CD4-positive, CD25-positive, alpha-beta regulatory T cell (primary cell): Measurements from ENCODE around the gene OLR1. TPM values are rescaled to one million over a fixed set of nuclear protein-coding genes. Genes with fewer than 3 reads are reported as not detected.

Experiments
- ATAC-seq, 2 donors: fragments of 150-1000 bp; cut with Tn5 transposase; one replicate each; pipeline ENCODE4 v1.10.0; 2021; ENCODE audit warnings: low read depth in 2 of 2, moderate number of reproducible peaks in 2 of 2, moderate library complexity in 1 of 2
- DNase-seq, 3 donors: peaks; one replicate each; pipeline versions ENCODE4 v3.0.0 to v3.0.0-alpha.2; 2012 to 2022; ENCODE audit warnings: mixed read lengths in 1 of 3
- H3K27ac ChIP-seq: one replicate; pipeline ENCODE4 v1.7.0; 2013; ENCODE audit warnings: mild to moderate bottlenecking, low read length; ENCODE audit not compliant: insufficient read depth, poor library complexity, severe bottlenecking
- H3K27me3 ChIP-seq: one replicate; pipeline ENCODE4 v1.7.0; 2013; ENCODE audit warnings: low read length; ENCODE audit not compliant: control insufficient read depth, insufficient read depth
- H3K36me3 ChIP-seq: one replicate; pipeline ENCODE4 v1.7.0; 2013; ENCODE audit warnings: mild to moderate bottlenecking, low read length, moderate library complexity; ENCODE audit not compliant: control insufficient read depth, insufficient read depth
- H3K4me1 ChIP-seq: 2 replicates; pipeline ENCODE4 v1.7.0; 2013; ENCODE audit warnings: mild to moderate bottlenecking, low read length; ENCODE audit not compliant: insufficient read depth, control insufficient read depth, poor library complexity, severe bottlenecking
- H3K4me3 ChIP-seq: one replicate; pipeline ENCODE4 v1.7.0; 2013; ENCODE audit warnings: low read depth, mild to moderate bottlenecking, low read length, moderate library complexity
- H3K9me3 ChIP-seq, 2 experiments: 1 replicate in 1 of 2; 2 replicates in 1 of 2; pipeline ENCODE4 v1.7.0; 2013; ENCODE audit warnings: low read length in 2 of 2, mild to moderate bottlenecking in 1 of 2, moderate library complexity in 1 of 2; ENCODE audit not compliant: control insufficient read depth in 2 of 2
- H3K27ac Mint-ChIP-seq, 3 donors: one replicate each; pipeline ENCODE4 v1.8.0; 2020 to 2022; ENCODE audit warnings: mild to moderate bottlenecking in 3 of 3, mixed read lengths in 3 of 3, moderate library complexity in 2 of 3
- H3K27me3 Mint-ChIP-seq: one replicate; pipeline ENCODE4 v1.8.0; 2022; ENCODE audit warnings: mild to moderate bottlenecking, mixed read lengths
- H3K36me3 Mint-ChIP-seq: one replicate; pipeline ENCODE4 v1.8.0; 2020; ENCODE audit warnings: mixed read lengths
- H3K4me1 Mint-ChIP-seq, 4 donors: one replicate each; pipeline ENCODE4 v1.8.0; 2020 to 2022; ENCODE audit warnings: mixed read lengths in 4 of 4, mild to moderate bottlenecking in 1 of 4
- H3K4me3 Mint-ChIP-seq, 4 donors: one replicate each; pipeline ENCODE4 v1.8.0; 2020 to 2022; ENCODE audit warnings: mild to moderate bottlenecking in 4 of 4, mixed read lengths in 4 of 4, moderate library complexity in 3 of 4
- H3K9me3 Mint-ChIP-seq, 7 donors: one replicate each; pipeline ENCODE4 v1.8.0; 2020 to 2022; ENCODE audit warnings: mixed read lengths in 7 of 7, mild to moderate bottlenecking in 3 of 7, moderate library complexity in 2 of 7
- polyA plus RNA-seq, 4 donors: library from polyadenylated mRNA; unstranded; fragments of 300-500 nt; fragmentation: Illumina TruSeq; gene quantifications; one replicate each; pipeline ENCODE4 v1.2.3, GENCODE V29; 2021
- total RNA-seq: library from RNA; stranded (reverse); gene quantifications from one replicate; pipeline ENCODE4 v1.2.3, GENCODE V29; 2022

OLR1 gene
- total and polyA plus RNA-seq, 5 donors from 2014 or later, result not detected

DNA sequence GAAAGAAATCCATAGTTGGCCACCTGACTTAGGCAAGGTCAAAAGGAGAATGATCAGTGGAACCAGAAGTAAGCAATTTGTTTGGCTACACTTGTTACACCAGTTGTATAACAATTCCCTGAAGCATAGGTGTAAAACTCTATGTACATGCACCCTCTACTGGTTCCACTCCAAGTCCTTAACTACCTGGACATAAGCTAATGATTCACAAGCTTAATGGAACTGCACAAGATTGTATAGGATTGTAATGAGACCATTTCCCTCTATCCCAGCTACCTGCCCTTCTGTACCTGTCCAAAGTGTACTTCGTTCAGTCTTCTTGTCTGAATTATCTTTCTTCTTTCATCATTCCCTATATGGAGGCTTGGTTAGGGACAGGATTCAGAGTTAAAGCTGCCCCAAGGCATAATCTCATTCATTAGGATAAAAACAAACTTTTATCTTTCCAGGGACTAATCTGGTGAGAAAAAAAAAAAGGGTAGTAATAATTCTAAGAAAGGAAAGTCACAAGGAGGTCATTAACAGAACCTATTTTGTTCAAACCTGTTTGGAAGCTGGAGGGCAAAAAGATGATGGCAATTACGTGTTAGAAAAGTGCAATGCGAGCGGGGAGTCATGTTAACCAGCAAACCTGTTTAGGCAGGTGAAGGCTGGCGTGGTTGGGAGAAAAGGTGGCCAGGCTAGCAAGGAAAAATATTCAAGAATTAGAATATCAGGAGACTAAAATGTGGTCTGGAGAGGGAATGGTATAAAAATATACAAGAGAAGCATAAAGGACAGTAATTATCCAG, 4.1 kb upstream of the OLR1 start:
- Mint-ChIP-seq H3K27me3 (peaks cover 50% of the 10 kb centered on the region), H3K9me3 (no peaks in the 10 kb centered on the region), H3K4me1 (no peaks in the 10 kb centered on the region), H3K36me3 (no peaks in the 10 kb centered on the region), H3K4me3 (no peak overlapping the region), H3K27ac (no peak overlapping the region)
- no peaks in the 10 kb centered on the region for H3K4me1 ChIP-seq
- peaks cover 6% of the 10 kb centered on the region for H3K27me3 ChIP-seq
- H3K4me3 ChIP-seq, result no peak overlapping the region
- DNase-seq, result no peak
- no peaks in the 10 kb centered on the region for H3K9me3 ChIP-seq
- ATAC-seq, result no peak
- H3K36me3 ChIP-seq, result no peaks in the 10 kb centered on the region
- no peak overlapping the region for H3K27ac ChIP-seq

DNA sequence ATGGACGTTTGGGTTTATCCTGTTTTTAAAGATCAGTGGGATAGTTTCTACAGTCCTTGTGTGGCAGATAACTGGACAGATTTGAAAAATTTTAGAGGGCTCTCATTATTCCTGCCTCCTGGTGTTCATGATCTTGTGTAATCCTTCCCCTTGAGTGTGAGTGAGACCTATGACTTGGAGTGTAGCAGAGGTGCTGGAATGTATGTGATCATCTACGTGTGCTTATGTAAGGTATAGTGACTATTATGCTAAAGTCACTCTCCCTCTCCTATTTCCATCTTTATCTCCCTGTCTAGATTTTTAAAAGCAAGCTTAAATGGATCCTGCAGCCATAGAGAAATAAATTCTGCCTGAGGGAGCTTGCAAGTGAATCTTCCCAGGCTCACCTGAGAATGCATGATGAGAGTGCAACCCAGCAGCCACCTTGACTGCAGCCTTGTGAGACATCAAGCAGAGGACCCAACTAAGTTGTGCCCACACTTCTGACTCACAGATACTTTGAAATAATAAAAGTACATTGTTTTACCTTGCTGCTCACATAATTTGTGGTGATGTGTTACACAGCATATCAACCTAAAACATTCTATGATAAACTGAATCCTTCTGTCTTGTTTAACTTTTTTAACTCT, 3.2 kb upstream of the OLR1 start:
- Histone ChIP-seq H3K4me1 (no peaks in the 10 kb centered on the region), H3K36me3 (no peaks in the 10 kb centered on the region), H3K4me3 (no peak overlapping the region), H3K27me3 (peaks cover 6% of the 10 kb centered on the region), H3K27ac (no peak overlapping the region), H3K9me3 (no peaks in the 10 kb centered on the region)
- Mint-ChIP-seq H3K4me3 (no peak overlapping the region), H3K9me3 (no peaks in the 10 kb centered on the region), H3K4me1 (no peaks in the 10 kb centered on the region), H3K36me3 (no peaks in the 10 kb centered on the region), H3K27me3 (peaks cover 54% of the 10 kb centered on the region), H3K27ac (no peak overlapping the region)
- ATAC-seq, result no peak
- DNase-seq, result no peak

DNA sequence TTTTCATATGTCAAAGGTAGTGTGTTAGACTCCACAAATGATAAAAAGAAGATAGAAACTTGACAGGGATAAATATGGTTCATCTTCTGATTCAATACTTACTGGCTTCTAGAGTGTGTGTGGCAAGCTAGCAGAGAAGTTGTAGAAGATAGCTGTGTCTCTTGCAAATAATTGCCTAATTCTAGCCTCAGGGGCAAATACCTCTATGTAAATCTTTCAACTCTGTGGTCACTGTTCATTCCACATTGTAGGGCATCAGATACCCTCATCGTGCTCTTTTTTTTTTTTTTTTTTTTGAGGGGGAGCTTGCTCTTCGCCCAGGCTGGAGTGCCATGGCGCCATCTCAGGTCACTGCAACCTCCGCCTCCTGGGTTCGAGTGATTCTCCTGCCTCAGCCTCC, 1.7 kb downstream of the OLR1 start:
- DNase-seq, result no peak
- H3K4me3 ChIP-seq, result no peak overlapping the region
- Mint-ChIP-seq H3K9me3 (no peaks in the 10 kb centered on the region), H3K4me3 (no peak overlapping the region), H3K4me1 (no peaks in the 10 kb centered on the region), H3K27me3 (peaks cover 55% of the 10 kb centered on the region), H3K36me3 (no peaks in the 10 kb centered on the region), H3K27ac (no peak overlapping the region)
- no peaks in the 10 kb centered on the region for H3K9me3 ChIP-seq
- H3K4me1 ChIP-seq, result no peaks in the 10 kb centered on the region
- no peaks in the 10 kb centered on the region for H3K36me3 ChIP-seq
- no peak overlapping the region for H3K27ac ChIP-seq
- H3K27me3 ChIP-seq, result peaks cover 3% of the 10 kb centered on the region
- ATAC-seq, result no peak

DNA sequence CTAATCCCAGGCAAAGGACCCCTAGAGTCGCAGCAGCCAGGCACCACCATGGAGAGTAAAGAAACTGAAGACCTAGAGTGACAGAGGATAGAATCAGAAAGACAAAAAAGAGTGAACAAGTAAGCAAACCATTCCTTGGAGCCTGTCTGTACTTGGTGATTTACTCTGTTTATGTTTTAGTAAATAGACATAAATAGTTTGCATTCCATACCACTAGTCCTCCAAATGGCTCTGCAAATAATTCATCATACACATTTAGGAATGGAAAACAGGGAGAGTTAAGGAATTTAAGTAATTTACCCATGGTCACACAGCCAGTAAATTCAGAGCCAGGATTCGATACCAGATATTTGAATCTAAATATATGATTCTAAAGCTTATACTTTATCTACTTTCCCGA, 2.8 kb downstream of the OLR1 start:
- Mint-ChIP-seq H3K36me3 (no peaks in the 10 kb centered on the region), H3K9me3 (no peaks in the 10 kb centered on the region)
- H3K36me3 ChIP-seq, result no peaks in the 10 kb centered on the region

DNA sequence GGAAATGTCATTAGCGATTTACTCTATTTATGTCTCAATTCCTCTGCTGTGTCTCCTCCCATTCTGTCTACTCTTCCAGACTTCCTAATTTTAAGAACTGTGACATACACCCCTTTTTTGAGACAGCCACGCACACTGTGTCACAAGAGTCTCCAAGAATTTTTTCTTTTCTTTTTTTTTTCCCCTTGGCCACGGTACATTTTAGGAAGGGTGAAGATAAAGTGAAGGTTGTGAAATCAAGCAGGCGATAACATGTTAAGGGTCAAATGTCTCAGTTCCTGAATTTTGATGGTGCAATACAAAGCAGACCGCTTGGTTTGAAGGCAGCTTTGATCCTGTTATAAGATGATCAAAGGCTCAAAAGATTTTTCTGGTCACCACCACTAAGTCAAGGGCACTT, 4.3 kb downstream of the OLR1 start:
- no peaks in the 10 kb centered on the region for H3K36me3 Mint-ChIP-seq
- H3K9me3 Mint-ChIP-seq, result no peaks in the 10 kb centered on the region
- Histone ChIP-seq H3K27me3 (no peaks in the 10 kb centered on the region), H3K4me3 (no peak overlapping the region), H3K36me3 (no peaks in the 10 kb centered on the region), H3K9me3 (no peaks in the 10 kb centered on the region), H3K27ac (no peak overlapping the region), H3K4me1 (no peaks in the 10 kb centered on the region)
- DNase-seq (no peak), ATAC-seq (no peak)
- no peak overlapping the region for H3K4me3 Mint-ChIP-seq
- no peak overlapping the region for H3K27ac Mint-ChIP-seq
- H3K4me1 Mint-ChIP-seq, result no peaks in the 10 kb centered on the region
- peaks cover 53% of the 10 kb centered on the region for H3K27me3 Mint-ChIP-seq

More for the DNA sequence above, 2.8 kb downstream of the OLR1 start:
- H3K27me3 Mint-ChIP-seq, result peaks cover 49% of the 10 kb centered on the region
- no peak overlapping the region for H3K4me3 Mint-ChIP-seq
- H3K4me3 ChIP-seq, result no peak overlapping the region
- no peaks in the 10 kb centered on the region for H3K4me1 ChIP-seq
- no peak overlapping the region for H3K27ac Mint-ChIP-seq
- H3K4me1 Mint-ChIP-seq, result no peaks in the 10 kb centered on the region
- H3K27me3 ChIP-seq, result peaks cover 3% of the 10 kb centered on the region
- no peak for DNase-seq
- H3K27ac ChIP-seq, result no peak overlapping the region
- ATAC-seq, result no peak
- no peaks in the 10 kb centered on the region for H3K9me3 ChIP-seq

DNA sequence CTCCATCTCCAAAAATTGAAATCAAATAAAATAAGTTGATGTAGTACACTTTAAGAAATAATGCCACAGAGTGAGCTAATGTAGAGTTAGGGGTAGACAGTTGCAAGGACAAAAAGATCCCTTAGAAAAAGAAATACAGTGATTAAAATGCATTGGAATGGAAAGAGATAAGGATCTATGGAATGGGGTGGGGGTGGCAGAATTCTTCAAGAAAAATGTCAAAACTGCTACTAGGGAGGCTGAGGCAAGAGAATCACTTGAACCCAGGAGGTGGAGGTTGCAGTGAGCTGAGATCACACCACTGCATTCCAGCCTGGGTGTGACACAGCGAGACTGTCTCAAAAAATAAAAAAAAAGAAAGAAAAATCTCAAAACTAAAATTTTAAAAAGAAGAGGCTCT, 6.5 kb downstream of the OLR1 start:
- no peaks in the 10 kb centered on the region for H3K4me1 Mint-ChIP-seq
- no peak for ATAC-seq
- H3K27ac Mint-ChIP-seq, result no peak overlapping the region

DNA sequence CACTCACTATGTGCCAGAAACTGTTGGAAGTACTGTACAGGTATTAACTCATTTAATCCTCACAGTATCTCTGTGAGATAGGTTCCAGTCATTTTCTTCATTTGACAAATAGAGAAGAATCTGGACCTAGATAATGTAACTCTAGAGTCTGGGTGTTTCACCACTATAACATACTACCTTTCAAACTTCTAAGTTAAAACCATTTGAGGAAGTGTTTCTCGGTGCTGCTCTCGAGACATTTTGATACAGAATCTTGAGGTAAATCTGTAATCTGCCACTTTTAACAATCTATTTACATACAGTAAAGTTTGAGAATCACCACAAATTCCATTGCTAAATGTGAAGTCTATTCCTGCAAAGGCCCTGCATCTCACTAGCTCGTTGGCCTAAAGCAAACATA, 8.8 kb downstream of the OLR1 start:
- H3K4me1 Mint-ChIP-seq, result no peaks in the 10 kb centered on the region
- no peak overlapping the region for H3K4me3 ChIP-seq
- H3K9me3 Mint-ChIP-seq, result no peaks in the 10 kb centered on the region
- H3K27me3 ChIP-seq, result no peaks in the 10 kb centered on the region
- H3K27ac Mint-ChIP-seq, result no peak overlapping the region
- H3K36me3 ChIP-seq, result no peaks in the 10 kb centered on the region
- ATAC-seq, result no peak
- H3K4me3 Mint-ChIP-seq, result no peak overlapping the region
- H3K9me3 ChIP-seq, result no peaks in the 10 kb centered on the region
- no peak overlapping the region for H3K27ac ChIP-seq
- DNase-seq, result no peak
- H3K27me3 Mint-ChIP-seq, result peaks cover 35% of the 10 kb centered on the region
- H3K4me1 ChIP-seq, result no peaks in the 10 kb centered on the region
- H3K36me3 Mint-ChIP-seq, result no peaks in the 10 kb centered on the region

More for the DNA sequence above, 6.5 kb downstream of the OLR1 start:
- no peak overlapping the region for H3K4me3 Mint-ChIP-seq
- no peaks in the 10 kb centered on the region for H3K9me3 Mint-ChIP-seq
- Histone ChIP-seq H3K4me1 (no peaks in the 10 kb centered on the region), H3K9me3 (no peaks in the 10 kb centered on the region), H3K4me3 (no peak overlapping the region), H3K27me3 (no peaks in the 10 kb centered on the region), H3K27ac (no peak overlapping the region), H3K36me3 (no peaks in the 10 kb centered on the region)
- H3K27me3 Mint-ChIP-seq, result peaks cover 42% of the 10 kb centered on the region
- no peak for DNase-seq
- no peaks in the 10 kb centered on the region for H3K36me3 Mint-ChIP-seq
